ENCODE data around the gene DPP9. TPM values are rescaled to one million over a fixed set of nuclear protein-coding genes. Genes with fewer than 3 reads are reported as not detected.

The DPP9 gene
- total and polyA plus RNA-seq, 2 of the 8 experiments (the other 6 are each of a cell fraction or from before 2014, with no cell fraction given) = 11.6 to 40.7 TPM

GRCh38 chr19:4758082-4758481, 34.4 kb upstream of the DPP9 start:
- H3K79me1 ChIP-seq (ENCODE audit: low read depth, low read length) = no peaks in the 10 kb centered on the region
- H2BK120ac ChIP-seq (replicated peaks; ENCODE audit: low read depth, low read length) = no peak overlapping the region
- no peak overlapping the region for H3K4me2 ChIP-seq (ENCODE audit: insufficient read depth in 1 of 2, low read depth in 2 of 2, low read length in 2 of 2)
- H4K91ac ChIP-seq (replicated peaks; ENCODE audit: insufficient read length, low read length) = no peak overlapping the region
- no peaks in the 10 kb centered on the region for H3K79me2 ChIP-seq (ENCODE audit: control insufficient read depth in 1 of 2, insufficient read depth in 2 of 2, low read length in 2 of 2)
- WGBS, 2 experiments (ENCODE audit: extremely low coverage in 1 of 2, insufficient coverage in 1 of 2, insufficient read length in 1 of 2, insufficient replicate concordance in 2 of 2, low coverage in 1 of 2, low lambda C conversion rate in 2 of 2, missing lambda C conversion rate in 1 of 2) = 68% methylated on average over 4 of the region's 4 CpGs; no CpG with 5 or more reads in 1 of the 2 experiments
- no peaks in the 10 kb centered on the region for H4K20me1 ChIP-seq (replicated peaks in 1 of 2; ENCODE audit: control insufficient read depth in 1 of 2, insufficient read depth in 2 of 2, low read length in 2 of 2)
- H3K23me2 ChIP-seq (ENCODE audit: low read depth, low read length) = peaks cover 5% of the 10 kb centered on the region; the same call in 1 of the 2 replicates
- H3K4ac ChIP-seq (replicated peaks; ENCODE audit: insufficient read length, low read depth, low read length) = no peak overlapping the region
- H2BK15ac ChIP-seq (ENCODE audit: low read length) = no peak overlapping the region
- ChIA-PET POLR2A (ENCODE audit: partially characterized antibody) (no interaction called here), CTCF (ENCODE audit: partially characterized antibody) (no interaction called here)
- H3K14ac ChIP-seq (ENCODE audit: insufficient read length) = no peak overlapping the region
- no peak for FAIRE-seq
- DNase-seq (ENCODE audit: low read depth in 1 of 2, low spot score in 2 of 2) = no peak
- no peak overlapping the region for H2BK5ac ChIP-seq (ENCODE audit: low read depth, low read length)
- H3K27me3 ChIP-seq (replicated peaks in 1 of 4; ENCODE audit: control insufficient read depth in 3 of 4, extremely low read depth in 1 of 4, insufficient read depth in 3 of 4, low read length in 3 of 4) = peaks cover 0 to 10% (median 6%) of the 10 kb centered on the region in 4 experiments; a peak in 5 of 7 replicates
- peaks cover 0 to 3% (median 2%) of the 10 kb centered on the region in 4 experiments; a peak in 3 of 7 replicates for H3K4me1 ChIP-seq (replicated peaks in 1 of 4; ENCODE audit: control insufficient read depth in 3 of 4, insufficient read depth in 4 of 4, low read length in 3 of 4)
- H3K18ac ChIP-seq (ENCODE audit: extremely low read depth, low read length) = no peak overlapping the region
- no peak overlapping the region for H3K9ac ChIP-seq (replicated peaks in 1 of 4; ENCODE audit: extremely low read depth in 1 of 4, low read depth in 3 of 4, low read length in 3 of 4)
- no peak overlapping the region for H2BK20ac ChIP-seq (ENCODE audit: low read length)
- no peaks in the 10 kb centered on the region for H3K9me3 ChIP-seq (ENCODE audit: insufficient read depth in 2 of 2, low read depth in 1 of 2, low read length in 1 of 2)
- H2AK5ac ChIP-seq (ENCODE audit: low read depth, low read length) = no peak overlapping the region
- H3K27ac ChIP-seq (ENCODE audit: low read depth, low read length) = no peak overlapping the region
- no peak overlapping the region for H4K8ac ChIP-seq (ENCODE audit: extremely low read depth, insufficient read depth, low read length)
- no peak overlapping the region for H2BK12ac ChIP-seq (ENCODE audit: low read depth, low read length)
- H2AFZ ChIP-seq (ENCODE audit: low read length) = no peak overlapping the region
- H4K5ac ChIP-seq (ENCODE audit: insufficient read length, low read depth, low read length) = no peak overlapping the region
- no peak overlapping the region for H3K23ac ChIP-seq (ENCODE audit: insufficient read length)
- no peak overlapping the region for H3K56ac ChIP-seq (replicated peaks; ENCODE audit: insufficient read length, low read depth, low read length)
- H3K36me3 ChIP-seq (ENCODE audit: control insufficient read depth in 2 of 4, insufficient read depth in 4 of 4, low read length in 3 of 4) = no peaks in the 10 kb centered on the region
- H3K4me3 ChIP-seq (ENCODE audit: extremely low read depth in 1 of 4, insufficient read depth in 2 of 4, low read depth in 3 of 4, low read length in 4 of 4) = no peak overlapping the region
- TF ChIP-seq E2F6 (IDR thresholded peaks at IDR 0.05) = no peak
- TF ChIP-seq CTCF (IDR thresholded peaks at IDR 0.05; ENCODE audit: control extremely low read depth in 1 of 3, insufficient read depth in 1 of 3, low read depth in 1 of 3, low read length in 3 of 3) = no peak
- TF ChIP-seq YY1 (IDR thresholded peaks at IDR 0.05; ENCODE audit: low read depth, low read length) = no peak
- no peak for TF ChIP-seq SP4 (IDR thresholded peaks at IDR 0.05; ENCODE audit: low read length)
- no peak for TF ChIP-seq CREB1 (IDR thresholded peaks at IDR 0.05)
